ENCODE measurements around the gene HYI.

The HYI gene

GRCh38 chr1:43450251-43450941 lies 3.3 kb downstream of the HYI start:
- H3K27ac ChIP-seq (ENCODE audit: low read depth, low read length) = no peak overlapping the region
- H3K9me3 ChIP-seq (ENCODE audit: insufficient read depth, low read depth, low read length) = no peaks in the 10 kb centered on the region
- H3K36me3 ChIP-seq (ENCODE audit: insufficient read depth, low read length) = peaks cover 64% of the 10 kb centered on the region
- no peaks in the 10 kb centered on the region for H3K27me3 ChIP-seq (ENCODE audit: insufficient read depth, low read length)
- no peak overlapping the region for H3K9ac ChIP-seq (ENCODE audit: low read depth, low read length)
- H3K4me1 ChIP-seq (ENCODE audit: insufficient read depth, low read length) = peaks cover 17% of the 10 kb centered on the region
- H3K4me3 ChIP-seq (ENCODE audit: low read length) = no peak overlapping the region
- 92% methylated on average over 10 of the region's 10 CpGs for WGBS

- Histone ChIP-seq H3K27ac (ENCODE audit: low read depth, low read length) (no peak overlapping the region), H3K9me3 (ENCODE audit: insufficient read depth, low read depth, low read length) (no peaks in the 10 kb centered on the region), H3K36me3 (ENCODE audit: insufficient read depth, low read length) (peaks cover 64% of the 10 kb centered on the region), H3K27me3 (ENCODE audit: insufficient read depth, low read length) (no peaks in the 10 kb centered on the region), H3K4me1 (ENCODE audit: insufficient read depth, low read length) (peaks cover 15% of the 10 kb centered on the region), H3K9ac (ENCODE audit: low read depth, low read length) (no peak overlapping the region), H3K4me3 (ENCODE audit: low read length) (no peak overlapping the region)
- 91% methylated on average over 3 of the region's 5 CpGs for WGBS
Observed at GRCh38 chr1:43449708-43450069, 4.0 kb downstream of the HYI start.

GRCh38 chr1:43448955-43449707 lies 4.6 kb downstream of the HYI start:
- 91% methylated on average over 11 of the region's 11 CpGs for WGBS
- Histone ChIP-seq H3K4me3 (ENCODE audit: low read length) (no peak overlapping the region), H3K9me3 (ENCODE audit: insufficient read depth, low read depth, low read length) (no peaks in the 10 kb centered on the region), H3K4me1 (ENCODE audit: insufficient read depth, low read length) (peaks cover 10% of the 10 kb centered on the region), H3K36me3 (ENCODE audit: insufficient read depth, low read length) (peaks cover 67% of the 10 kb centered on the region), H3K27me3 (ENCODE audit: insufficient read depth, low read length) (no peaks in the 10 kb centered on the region), H3K9ac (ENCODE audit: low read depth, low read length) (no peak overlapping the region), H3K27ac (ENCODE audit: low read depth, low read length) (no peak overlapping the region)

GRCh38 chr1:43447891-43448708 lies 5.6 kb downstream of the HYI start:
- Histone ChIP-seq H3K27ac (ENCODE audit: low read depth, low read length) (no peak overlapping the region), H3K27me3 (ENCODE audit: insufficient read depth, low read length) (no peaks in the 10 kb centered on the region), H3K4me3 (ENCODE audit: low read length) (no peak overlapping the region), H3K36me3 (ENCODE audit: insufficient read depth, low read length) (peaks cover 76% of the 10 kb centered on the region), H3K9ac (ENCODE audit: low read depth, low read length) (no peak overlapping the region), H3K4me1 (ENCODE audit: insufficient read depth, low read length) (peaks cover 7% of the 10 kb centered on the region), H3K9me3 (ENCODE audit: insufficient read depth, low read depth, low read length) (no peaks in the 10 kb centered on the region)
- 95% methylated on average over 25 of the region's 25 CpGs for WGBS

GRCh38 chr1:43446881-43447835 lies 6.6 kb downstream of the HYI start:
- Histone ChIP-seq H3K27ac (ENCODE audit: low read depth, low read length) (no peak overlapping the region), H3K27me3 (ENCODE audit: insufficient read depth, low read length) (no peaks in the 10 kb centered on the region), H3K4me1 (ENCODE audit: insufficient read depth, low read length) (no peaks in the 10 kb centered on the region), H3K4me3 (ENCODE audit: low read length) (no peak overlapping the region), H3K36me3 (ENCODE audit: insufficient read depth, low read length) (peaks cover 75% of the 10 kb centered on the region), H3K9me3 (ENCODE audit: insufficient read depth, low read depth, low read length) (no peaks in the 10 kb centered on the region), H3K9ac (ENCODE audit: low read depth, low read length) (no peak overlapping the region)
- 97% methylated on average over 19 of the region's 19 CpGs for WGBS

DNA sequence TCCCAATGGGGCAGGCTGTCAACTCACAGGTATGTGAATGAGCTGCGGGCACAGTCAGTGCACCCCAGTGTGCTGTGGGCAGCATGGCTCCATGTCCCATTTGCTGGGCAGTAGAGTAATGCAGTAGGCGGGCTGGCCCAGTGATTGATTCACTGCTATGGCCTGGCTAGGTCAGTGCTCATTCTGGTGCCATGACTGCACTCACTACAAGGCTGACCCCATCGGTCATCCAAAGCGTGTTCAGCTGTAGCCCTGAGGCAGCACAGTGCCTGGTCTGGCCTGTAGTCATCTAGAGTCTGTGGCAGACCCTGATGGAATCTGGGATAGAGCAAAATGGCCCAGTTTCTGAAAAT lies 7.4 kb downstream of the HYI start:
- 94% methylated on average over 4 of the region's 4 CpGs for WGBS
- peaks cover 69% of the 10 kb centered on the region for H3K36me3 ChIP-seq (ENCODE audit: insufficient read depth, low read length)
- H3K27me3 ChIP-seq (ENCODE audit: insufficient read depth, low read length) = no peaks in the 10 kb centered on the region
- H3K9me3 ChIP-seq (ENCODE audit: insufficient read depth, low read depth, low read length) = no peaks in the 10 kb centered on the region
- H3K9ac ChIP-seq (ENCODE audit: low read depth, low read length) = no peak overlapping the region
- no peak overlapping the region for H3K27ac ChIP-seq (ENCODE audit: low read depth, low read length)
- no peak overlapping the region for H3K4me3 ChIP-seq (ENCODE audit: low read length)
- H3K4me1 ChIP-seq (ENCODE audit: insufficient read depth, low read length) = no peaks in the 10 kb centered on the region

DNA sequence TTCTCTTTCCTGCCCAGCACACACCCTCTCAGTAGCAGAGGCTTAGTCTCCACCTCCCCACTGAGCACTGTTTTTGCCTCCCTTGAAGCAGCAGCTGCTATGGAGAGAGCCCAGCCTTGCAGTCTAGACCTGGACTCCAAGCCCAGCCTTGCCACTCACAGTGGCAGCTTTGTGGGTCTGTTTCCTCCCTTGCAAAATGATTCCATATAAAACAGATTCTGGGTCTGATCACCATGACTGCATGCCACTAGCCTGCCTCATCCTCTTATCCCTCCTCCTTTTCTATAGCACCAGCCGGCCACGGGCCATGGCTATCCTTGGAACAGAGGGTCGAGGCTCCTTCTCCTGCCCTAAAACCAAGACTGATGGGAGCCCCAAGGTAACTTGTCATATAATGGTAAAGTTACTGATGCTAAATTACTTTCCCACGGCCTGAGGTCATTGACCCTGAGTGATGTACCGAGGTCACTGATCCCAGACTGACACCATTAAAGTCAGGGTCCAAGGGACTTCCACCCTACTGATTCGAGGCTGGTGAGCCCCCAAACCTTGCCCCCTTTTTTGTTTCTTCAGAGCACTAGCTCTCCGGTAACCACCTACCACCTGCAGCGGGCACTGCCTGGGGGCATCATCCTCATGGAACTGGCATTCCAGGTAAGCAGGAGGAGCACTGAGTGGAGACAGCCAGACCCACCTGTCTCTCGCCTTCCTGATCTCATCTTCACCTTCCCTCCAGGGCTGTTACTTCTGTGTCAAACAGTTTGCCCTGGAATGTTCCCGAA lies 7.9 kb downstream of the HYI start:
- H3K4me3 ChIP-seq (ENCODE audit: low read length) = no peak overlapping the region
- H3K27me3 ChIP-seq (ENCODE audit: insufficient read depth, low read length) = no peaks in the 10 kb centered on the region
- no peak overlapping the region for H3K27ac ChIP-seq (ENCODE audit: low read depth, low read length)
- no peaks in the 10 kb centered on the region for H3K9me3 ChIP-seq (ENCODE audit: insufficient read depth, low read depth, low read length)
- 92% methylated on average over 10 of the region's 10 CpGs for WGBS
- H3K36me3 ChIP-seq (ENCODE audit: insufficient read depth, low read length) = peaks cover 65% of the 10 kb centered on the region
- H3K9ac ChIP-seq (ENCODE audit: low read depth, low read length) = no peak overlapping the region
- no peaks in the 10 kb centered on the region for H3K4me1 ChIP-seq (ENCODE audit: insufficient read depth, low read length)

- WGBS = 43% methylated on average over 1 of the region's 1 CpG
- H3K27ac ChIP-seq (ENCODE audit: low read depth, low read length) = no peak overlapping the region
- no peaks in the 10 kb centered on the region for H3K9me3 ChIP-seq (ENCODE audit: insufficient read depth, low read depth, low read length)
- peaks cover 61% of the 10 kb centered on the region for H3K36me3 ChIP-seq (ENCODE audit: insufficient read depth, low read length)
- no peak overlapping the region for H3K4me3 ChIP-seq (ENCODE audit: low read length)
- H3K4me1 ChIP-seq (ENCODE audit: insufficient read depth, low read length) = no peaks in the 10 kb centered on the region
- H3K9ac ChIP-seq (ENCODE audit: low read depth, low read length) = no peak overlapping the region
- H3K27me3 ChIP-seq (ENCODE audit: insufficient read depth, low read length) = no peaks in the 10 kb centered on the region
Observed at GRCh38 chr1:43444836-43445235, 8.9 kb downstream of the HYI start.

GRCh38 chr1:43444151-43444828 lies 9.4 kb downstream of the HYI start:
- peaks cover 58% of the 10 kb centered on the region for H3K36me3 ChIP-seq (ENCODE audit: insufficient read depth, low read length)
- no peak overlapping the region for H3K27ac ChIP-seq (ENCODE audit: low read depth, low read length)
- H3K27me3 ChIP-seq (ENCODE audit: insufficient read depth, low read length) = no peaks in the 10 kb centered on the region
- no peak overlapping the region for H3K9ac ChIP-seq (ENCODE audit: low read depth, low read length)
- H3K9me3 ChIP-seq (ENCODE audit: insufficient read depth, low read depth, low read length) = no peaks in the 10 kb centered on the region
- WGBS = 89% methylated on average over 13 of the region's 13 CpGs
- no peak overlapping the region for H3K4me3 ChIP-seq (ENCODE audit: low read length)
- no peaks in the 10 kb centered on the region for H3K4me1 ChIP-seq (ENCODE audit: insufficient read depth, low read length)
